Measurements from ENCODE around the gene HASPIN.

- no peak for TF ChIP-seq POLR2A (IDR thresholded peaks at IDR 0.05)
- TF ChIP-seq CTCF (IDR thresholded peaks at IDR 0.05): no peak
These were observed 44.7 kb upstream of the HASPIN start for GRCh38 chr17:3678821-3679530.

Measured in testis (tissue), 2 donors.